GM18505 (cell line): Measurements from ENCODE around the gene APBB1.
A peak's percentile ranks its signal among the peaks of the same experiment; 100 is the strongest.

ENCODE experiments used
- ATAC-seq: cut with Tn5 transposase; IDR thresholded peaks from one replicate; pipeline ENCODE4 v1.9.1; 2021; ENCODE audit not compliant: unreplicated experiment
- POLR2A ChIP-seq: IDR thresholded peaks from 4 replicates; pipeline ENCODE4 v1.6.1; 2011; ENCODE audit warnings: borderline replicate concordance; ENCODE audit not compliant: insufficient read depth, insufficient read length; ENCODE audit errors: extremely low read depth

APBB1 gene

DNA sequence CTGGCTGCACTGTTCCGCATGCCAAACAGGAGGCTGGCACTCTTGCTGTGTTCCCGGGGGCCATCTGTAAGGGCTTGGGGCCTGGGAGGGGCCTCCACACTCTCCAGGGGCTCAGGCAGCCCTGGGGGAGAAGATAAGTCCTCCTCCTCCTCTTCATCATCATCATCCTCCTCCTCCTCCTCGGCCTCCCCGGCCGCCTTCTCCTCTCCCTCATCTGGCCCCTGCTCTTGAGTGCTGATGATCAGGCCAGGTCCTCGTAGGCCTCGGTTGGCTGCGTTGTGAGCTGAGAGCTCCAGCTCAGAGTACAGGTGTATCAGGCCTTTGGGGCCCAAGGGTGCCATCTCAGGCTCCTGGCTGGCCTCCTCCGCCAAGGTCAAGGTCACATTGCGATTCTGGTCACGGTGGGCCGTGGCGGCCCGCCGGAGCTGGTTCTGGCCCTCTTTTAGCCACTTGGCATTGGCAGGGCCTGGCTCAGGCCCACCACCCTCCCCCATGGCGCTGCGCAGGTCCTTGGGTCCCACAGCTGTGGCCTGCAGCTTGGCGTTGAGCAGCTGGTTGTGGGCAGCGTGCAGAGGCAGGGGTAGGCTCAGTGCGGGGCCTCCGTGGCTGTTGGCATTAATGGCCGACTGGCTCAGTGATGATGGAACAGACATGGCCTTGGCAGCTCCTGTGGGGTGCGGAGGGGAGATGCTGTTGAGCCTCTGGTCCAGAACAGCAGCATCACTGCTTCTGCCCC, 8.0 kb downstream of the APBB1 start:
- no peak for ATAC-seq
- TF ChIP-seq POLR2A = no peak

DNA sequence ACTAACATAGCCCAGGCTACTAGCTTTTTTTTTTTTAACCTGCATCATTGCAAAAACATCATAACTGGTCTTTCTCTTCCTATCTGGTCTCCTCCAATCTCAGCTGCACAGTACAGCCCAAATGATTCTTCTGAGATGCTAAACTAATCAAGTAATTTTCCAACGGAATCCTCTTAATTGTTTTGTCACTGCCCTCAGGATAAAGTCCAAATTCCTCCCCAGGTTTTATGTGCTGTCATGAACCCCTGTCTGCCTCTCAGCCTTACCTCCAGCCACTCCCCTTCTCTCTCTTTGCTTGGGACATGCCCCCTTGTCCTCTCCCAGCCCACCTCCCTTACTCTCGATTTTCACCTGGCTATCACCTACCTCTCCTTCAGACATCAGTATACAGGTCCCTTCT, 12.5 kb downstream of the APBB1 start:
- ATAC-seq = no peak
- TF ChIP-seq POLR2A = no peak

DNA sequence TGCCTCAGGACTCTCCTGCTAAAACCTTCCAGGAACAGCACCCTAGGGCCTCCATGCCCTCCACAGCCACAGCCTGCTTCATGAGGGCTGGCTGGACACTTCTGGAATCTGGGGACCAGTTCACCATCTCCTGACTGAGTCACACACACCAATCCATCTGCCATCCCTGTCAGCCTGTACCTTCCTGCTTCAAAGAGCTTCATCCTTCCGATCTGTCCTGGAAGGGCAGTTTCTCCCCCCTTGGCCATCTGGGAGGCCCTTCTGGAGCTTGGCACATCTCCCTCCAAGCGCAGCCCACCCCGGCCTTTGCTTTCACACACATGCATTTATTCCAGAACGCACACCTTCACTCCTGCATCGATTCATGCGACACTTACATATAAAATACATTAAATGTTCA, 13.0 kb downstream of the APBB1 start:
- ATAC-seq = no peak
- no peak for TF ChIP-seq POLR2A

DNA sequence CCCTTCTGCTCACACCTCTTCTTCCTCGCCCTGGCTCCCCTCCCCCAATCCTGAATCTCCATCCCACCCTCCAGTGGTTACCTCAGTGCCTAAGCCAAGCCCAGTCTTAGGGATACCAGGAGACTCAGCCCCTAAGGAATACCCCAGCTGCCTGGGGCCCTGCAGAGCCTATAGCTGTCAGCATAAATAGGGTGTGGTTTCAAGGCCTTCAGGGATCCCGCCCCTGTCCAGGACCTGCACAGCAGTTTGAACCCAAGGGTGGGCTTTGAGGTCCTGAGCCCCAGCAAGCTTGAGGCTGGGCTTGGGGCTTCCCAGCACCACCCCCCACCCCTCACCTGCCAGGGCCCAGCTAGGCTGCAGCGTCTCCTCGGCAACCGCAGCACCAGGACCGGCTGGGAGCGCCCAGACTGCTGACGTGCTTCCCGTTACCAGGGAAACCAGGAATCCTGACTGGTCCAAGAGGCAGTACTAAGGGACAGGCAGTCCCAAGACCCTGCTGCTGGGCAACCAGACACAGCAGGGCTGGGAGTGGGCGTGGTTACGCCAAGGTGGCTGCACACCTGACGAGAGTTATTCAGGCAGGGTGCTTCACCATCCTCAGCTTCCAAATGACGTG, 13.7 kb downstream of the APBB1 start:
- TF ChIP-seq POLR2A = no peak
- ATAC-seq = no peak

DNA sequence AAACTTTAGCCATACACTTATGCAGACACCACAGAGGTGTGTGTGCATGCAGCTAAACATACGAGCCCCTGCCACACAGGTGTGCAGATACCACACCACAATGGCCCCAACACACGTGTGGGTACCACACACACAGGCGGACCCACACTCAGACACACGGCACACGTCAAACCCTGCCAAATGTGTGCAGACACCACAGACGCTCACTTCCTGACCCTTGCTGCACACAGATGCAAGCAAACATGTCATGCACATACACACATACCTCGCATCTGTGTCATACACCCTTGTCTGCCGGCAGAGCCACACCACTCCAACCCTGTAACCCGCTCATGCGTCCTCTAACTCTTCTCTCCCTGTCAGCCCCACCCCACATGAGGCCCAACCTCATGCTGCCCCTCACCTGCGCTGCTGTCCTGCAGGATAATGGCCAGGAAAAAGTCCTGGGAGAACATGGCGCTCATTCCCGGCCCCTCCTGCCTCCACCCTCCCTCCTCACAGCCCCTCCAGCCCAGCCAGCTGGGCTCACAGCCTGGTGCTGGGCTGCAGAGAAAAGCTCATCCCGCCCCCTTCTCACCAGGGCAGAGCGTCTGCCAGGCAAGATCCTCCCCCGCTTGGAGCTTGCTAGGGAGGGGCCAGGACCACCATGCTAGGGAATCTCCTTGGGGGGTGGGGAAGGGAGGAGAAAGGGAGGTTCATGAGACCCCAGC, 14.4 kb downstream of the APBB1 start:
- ATAC-seq = no peak
- no peak for TF ChIP-seq POLR2A

DNA sequence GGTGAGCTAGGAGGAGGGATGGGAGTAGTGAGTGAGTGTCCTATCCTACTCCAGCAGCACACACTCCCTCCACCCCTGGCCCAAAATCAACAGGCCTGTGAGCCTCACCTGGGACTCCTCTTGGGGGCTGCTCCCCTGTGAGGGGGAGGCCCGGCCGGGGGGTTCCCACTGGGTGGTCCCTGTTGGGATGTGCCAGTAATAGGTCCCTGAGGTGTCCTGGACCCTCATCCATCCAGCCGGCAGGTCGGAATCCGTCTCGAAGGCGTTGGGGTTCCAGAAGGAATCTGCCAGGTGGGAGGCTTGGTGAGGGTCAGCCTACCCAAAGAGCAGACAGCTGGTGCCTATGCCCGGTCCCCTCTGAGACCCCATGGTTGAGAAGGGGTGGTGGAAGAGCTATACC, 15.4 kb downstream of the APBB1 start:
- no peak for ATAC-seq
- no peak for TF ChIP-seq POLR2A

DNA sequence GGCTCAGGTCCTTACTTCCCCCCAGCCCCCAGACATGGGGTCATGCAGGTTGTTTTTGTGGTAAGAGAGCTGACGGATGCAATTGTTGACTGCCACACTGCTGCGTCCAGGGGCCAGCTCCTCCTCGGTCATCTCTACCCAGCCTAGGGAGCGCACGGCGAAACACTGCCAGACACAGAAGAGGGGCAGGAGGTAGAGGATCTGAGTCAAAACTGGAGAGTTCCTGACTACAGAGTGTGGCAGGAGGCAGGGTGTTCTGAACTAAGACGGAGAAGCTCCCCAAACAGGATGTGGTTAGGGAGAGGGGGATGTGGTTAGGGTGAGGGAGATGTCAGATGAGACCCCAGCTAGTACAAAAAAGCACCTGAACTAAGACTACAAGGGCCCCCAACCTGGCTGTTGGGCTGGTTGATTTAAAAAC, 16.3 kb downstream of the APBB1 start:
- peak; percentile 32 for TF ChIP-seq POLR2A
- ATAC-seq = peak; percentile 94

DNA sequence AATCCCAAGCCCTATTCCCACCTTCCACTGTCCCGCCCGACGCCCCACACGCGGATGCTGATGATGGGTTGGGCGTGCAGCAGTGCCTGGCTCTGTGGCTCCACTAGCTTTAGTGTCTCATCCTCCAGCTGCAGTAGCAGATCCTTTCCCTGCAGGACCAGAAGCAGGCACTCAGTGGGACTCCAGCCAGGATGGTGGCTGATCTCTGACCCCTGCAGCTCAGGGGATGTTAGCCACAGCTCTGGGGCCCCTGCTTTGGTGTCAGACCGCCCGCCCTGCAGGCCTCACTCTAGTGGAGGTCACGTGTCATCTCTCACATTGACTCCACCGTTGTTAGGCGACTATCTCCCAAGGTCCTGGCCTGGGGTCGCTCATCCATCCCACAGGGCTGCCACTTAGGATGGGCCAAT, 16.8 kb downstream of the APBB1 start:
- ATAC-seq = peak; percentile 30

DNA sequence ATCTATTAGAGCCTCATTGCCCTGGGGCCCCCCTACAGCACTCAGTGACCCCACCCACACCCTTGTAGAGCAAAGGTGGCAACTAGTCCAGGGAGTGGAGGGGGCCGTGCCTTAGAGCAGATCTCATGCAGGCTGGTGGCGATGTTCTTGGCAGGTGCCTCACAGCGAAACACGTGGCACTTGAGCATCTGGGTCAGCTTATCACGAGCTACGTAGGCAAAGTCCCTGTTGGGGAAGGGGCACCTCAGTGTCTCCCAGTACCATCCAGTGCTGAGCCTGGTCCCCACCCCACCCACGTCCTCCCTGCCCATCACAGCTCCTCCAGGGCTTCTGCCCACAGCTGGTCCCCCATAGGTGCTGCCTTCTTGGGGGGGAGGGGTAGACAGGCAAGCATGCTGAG, 17.4 kb downstream of the APBB1 start:
- TF ChIP-seq POLR2A = no peak
- no peak for ATAC-seq

More for the DNA sequence above, 16.8 kb downstream of the APBB1 start:
- TF ChIP-seq POLR2A = no peak

DNA sequence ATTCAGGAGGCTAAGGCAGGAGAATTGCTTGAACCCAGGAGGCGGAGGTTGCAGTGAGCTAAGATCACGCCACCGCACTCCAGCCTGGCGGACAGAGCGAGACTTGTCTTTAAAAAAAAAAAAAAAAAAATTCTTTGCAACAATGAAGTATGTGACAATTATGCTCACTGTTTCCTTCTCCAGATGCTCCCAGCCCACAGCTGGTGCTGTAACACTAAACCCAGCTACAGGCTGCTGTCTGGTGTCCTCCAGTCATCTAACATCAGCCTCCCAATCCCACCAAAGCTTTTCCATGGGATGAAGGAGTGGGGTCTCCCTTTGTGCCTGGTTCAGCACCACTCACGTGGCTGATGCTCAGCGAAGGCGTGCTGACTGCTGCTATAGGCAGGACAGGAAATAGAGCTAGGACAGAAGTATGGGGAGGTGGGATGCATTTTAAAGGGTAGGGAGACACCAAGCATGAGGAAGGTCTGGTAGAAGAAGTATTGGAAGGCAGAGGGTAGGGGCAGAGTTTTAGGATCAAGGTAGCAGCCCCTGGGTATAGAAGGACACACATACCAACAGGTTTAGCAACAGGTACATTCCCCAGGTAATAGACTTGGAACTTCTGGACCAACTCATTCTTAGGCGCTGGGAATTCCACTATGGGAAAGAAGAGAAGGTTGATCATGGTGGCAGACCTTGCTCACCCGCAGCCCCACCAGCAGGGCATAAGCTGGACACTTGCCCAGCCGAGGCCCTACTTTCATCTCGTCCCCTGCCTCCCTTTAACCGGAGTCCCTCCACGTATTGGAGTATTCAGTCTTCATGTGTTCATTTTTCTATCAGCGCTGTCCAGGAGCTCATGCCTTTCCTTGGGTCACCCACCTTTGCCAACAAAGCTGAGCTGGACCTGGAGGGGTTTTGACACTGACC, 18.2 kb downstream of the APBB1 start:
- TF ChIP-seq POLR2A = no peak
- no peak for ATAC-seq

DNA sequence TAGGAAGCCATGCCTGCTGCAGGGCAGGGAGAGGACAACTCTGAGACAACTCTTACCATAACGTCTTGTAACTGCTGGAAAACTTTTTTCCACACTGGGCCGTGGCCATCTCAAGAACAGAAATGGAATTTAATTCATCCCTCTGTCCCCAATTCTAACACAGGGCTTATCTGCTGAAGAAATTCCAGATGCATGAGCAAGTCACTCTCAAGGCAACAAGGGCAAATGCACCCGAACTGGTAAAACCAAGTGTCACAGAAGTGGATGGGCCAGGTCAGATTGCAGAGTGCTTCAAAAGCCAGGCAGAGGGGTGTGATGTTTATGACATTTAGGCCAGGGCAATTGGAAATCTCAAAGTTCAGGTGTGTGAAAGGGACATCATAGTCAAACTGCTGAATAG, 21.3 kb downstream of the APBB1 start:
- no peak for TF ChIP-seq POLR2A
- ATAC-seq = no peak

DNA sequence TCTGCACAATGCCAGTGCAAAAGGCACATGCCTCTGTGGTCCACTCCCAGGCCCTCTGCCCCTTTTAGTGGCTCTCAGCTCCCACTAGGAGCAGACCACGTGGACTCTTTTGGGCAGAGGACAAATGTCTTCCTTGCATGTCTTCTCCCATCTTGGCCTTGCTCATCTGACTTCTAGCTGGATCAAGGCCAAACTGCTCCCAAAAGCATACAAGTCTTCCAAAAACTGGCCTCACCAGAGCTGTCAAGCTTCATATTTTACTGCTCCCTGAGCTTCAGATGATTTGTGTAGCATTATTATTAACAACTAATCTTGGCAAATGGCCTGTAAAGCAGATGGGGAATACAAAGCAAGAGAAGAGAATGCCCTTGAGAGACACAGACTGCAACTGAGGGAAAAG, 21.7 kb downstream of the APBB1 start:
- ATAC-seq = no peak
- TF ChIP-seq POLR2A = no peak
